WTC11 (cell line): ENCODE results near the gene TEX54. TPM values are rescaled to one million over a fixed set of nuclear protein-coding genes. Genes with fewer than 3 reads are reported as not detected.
A peak's percentile ranks its signal among the peaks of the same experiment; 100 is the strongest.
"Not testable (repeated sequence)": the region's sequence is repeated elsewhere in the genome, so short reads cannot be mapped to it uniquely, and the experiment has no call there.

Experiments used
- ATAC-seq: fragments of 200-7000 bp; cut with Tn5 transposase; 2 replicates; pipeline ENCODE4 v1.10.0; 2021; ENCODE audit warnings: mild to moderate bottlenecking, moderate library complexity
- CTCF ChIA-PET: fragments of 300-600 bp; sonication (Branson Sonifier 250); formaldehyde crosslinking; loops from one replicate; lab custom pipeline; 2021; ENCODE audit warnings: antibody characterized with exemption; lab: Charles Lee
- POLR2A ChIA-PET: fragments of 350-600 bp; sonication (Branson Sonifier 250); formaldehyde crosslinking; loops from one replicate; lab custom pipeline; 2021; ENCODE audit warnings: antibody characterized with exemption; lab: Charles Lee
- DNase-seq: peaks from one replicate; pipeline ENCODE4 v3.0.0; 2021; ENCODE audit warnings: low spot score
- H3K27ac Mint-ChIP-seq: 2 replicates; pipeline ENCODE4 v1.8.0; 2021; ENCODE audit warnings: mixed read lengths
- H3K27me3 Mint-ChIP-seq: 2 replicates; pipeline ENCODE4 v1.8.0; 2021; ENCODE audit warnings: low read depth, mild to moderate bottlenecking, moderate library complexity, mixed read lengths
- H3K36me3 Mint-ChIP-seq: 2 replicates; pipeline ENCODE4 v1.8.0; 2021; ENCODE audit warnings: mixed read lengths
- H3K4me1 Mint-ChIP-seq: 2 replicates; pipeline ENCODE4 v1.8.0; 2022; ENCODE audit warnings: mixed read lengths
- H3K4me3 Mint-ChIP-seq: 2 replicates; pipeline ENCODE4 v1.8.0; 2021; ENCODE audit warnings: mild to moderate bottlenecking, moderate library complexity, mixed read lengths
- H3K9me3 Mint-ChIP-seq: 2 replicates; pipeline ENCODE4 v1.8.0; 2021; ENCODE audit warnings: mixed read lengths
- AFF4 ChIP-seq: sonication (generic); formaldehyde crosslinking; IDR thresholded peaks from 2 replicates; pipeline ENCODE4 v1.8.1; 2023; ENCODE audit warnings: mild to moderate bottlenecking, missing genetic modification reagents, borderline replicate concordance
- IRF2 ChIP-seq: sonication (generic); formaldehyde crosslinking; IDR thresholded peaks from 2 replicates; pipeline ENCODE4 v1.8.0; 2022; ENCODE audit warnings: low read depth, missing genetic modification reagents, borderline replicate concordance
- JUN ChIP-seq: sonication (generic); formaldehyde crosslinking; IDR thresholded peaks from 2 replicates; pipeline ENCODE4 v1.8.0; 2023; ENCODE audit warnings: mild to moderate bottlenecking, missing genetic modification reagents
- MXD4 ChIP-seq: fragments of 250-450 bp; sonication (Bioruptor Pico); IDR thresholded peaks from 2 replicates; pipeline ENCODE4 v1.8.0; 2021; ENCODE audit warnings: mild to moderate bottlenecking, moderate library complexity, borderline replicate concordance
- MYBL2 ChIP-seq: sonication (generic); formaldehyde crosslinking; IDR thresholded peaks from 2 replicates; pipeline ENCODE4 v1.8.1; 2023; ENCODE audit warnings: mild to moderate bottlenecking, moderate library complexity, missing genetic modification reagents
- PRDM15 ChIP-seq: sonication (generic); formaldehyde crosslinking; IDR thresholded peaks from 2 replicates; pipeline ENCODE4 v1.8.0; 2022; ENCODE audit warnings: missing genetic modification reagents
- TCF7 ChIP-seq: sonication (generic); formaldehyde crosslinking; IDR thresholded peaks from 2 replicates; pipeline ENCODE4 v1.8.0; 2022; ENCODE audit warnings: mild to moderate bottlenecking, low read depth, missing genetic modification reagents, moderate library complexity
- TEAD1 ChIP-seq: sonication (generic); formaldehyde crosslinking; IDR thresholded peaks from 2 replicates; pipeline ENCODE4 v1.8.0; 2022; ENCODE audit warnings: mild to moderate bottlenecking, missing genetic modification reagents
- ZNF138 ChIP-seq: sonication (generic); formaldehyde crosslinking; conservative IDR thresholded peaks from 2 replicates; pipeline ENCODE4 v1.8.1; 2022; ENCODE audit warnings: mild to moderate bottlenecking, moderate library complexity, missing genetic modification reagents
- ZNF219 ChIP-seq: sonication (generic); formaldehyde crosslinking; IDR thresholded peaks from 2 replicates; pipeline ENCODE4 v1.8.0; 2023; ENCODE audit warnings: missing genetic modification reagents, mild to moderate bottlenecking, borderline replicate concordance
- total RNA-seq: library from RNA; stranded (reverse); gene quantifications from 3 replicates; pipeline ENCODE4 v1.2.3, GENCODE V29; 2021
- TF ChIP-seq, protein P1 (sequence below): sonication (generic); formaldehyde crosslinking; conservative IDR thresholded peaks from 2 replicates; pipeline ENCODE4 v1.8.1; 2023; ENCODE audit warnings: mild to moderate bottlenecking, low read depth, missing genetic modification reagents, moderate library complexity
- TF ChIP-seq, protein P2 (sequence below): sonication (generic); formaldehyde crosslinking; IDR thresholded peaks from 2 replicates; pipeline ENCODE4 v1.8.1; 2023; ENCODE audit warnings: mild to moderate bottlenecking, missing genetic modification reagents
- TF ChIP-seq, protein P3 (sequence below): sonication (generic); formaldehyde crosslinking; IDR thresholded peaks from 2 replicates; pipeline ENCODE4 v1.8.1; 2023; ENCODE audit warnings: mild to moderate bottlenecking, missing genetic modification reagents, moderate library complexity
- TF ChIP-seq, protein P4 (sequence below): fragments of 250-450 bp; sonication (Bioruptor Pico); IDR thresholded peaks from 2 replicates; pipeline ENCODE4 v1.9.0; 2021; ENCODE audit warnings: mild to moderate bottlenecking

Gene TEX54
- total RNA-seq, 1 experiment from 2014 or later = not detected

DNA sequence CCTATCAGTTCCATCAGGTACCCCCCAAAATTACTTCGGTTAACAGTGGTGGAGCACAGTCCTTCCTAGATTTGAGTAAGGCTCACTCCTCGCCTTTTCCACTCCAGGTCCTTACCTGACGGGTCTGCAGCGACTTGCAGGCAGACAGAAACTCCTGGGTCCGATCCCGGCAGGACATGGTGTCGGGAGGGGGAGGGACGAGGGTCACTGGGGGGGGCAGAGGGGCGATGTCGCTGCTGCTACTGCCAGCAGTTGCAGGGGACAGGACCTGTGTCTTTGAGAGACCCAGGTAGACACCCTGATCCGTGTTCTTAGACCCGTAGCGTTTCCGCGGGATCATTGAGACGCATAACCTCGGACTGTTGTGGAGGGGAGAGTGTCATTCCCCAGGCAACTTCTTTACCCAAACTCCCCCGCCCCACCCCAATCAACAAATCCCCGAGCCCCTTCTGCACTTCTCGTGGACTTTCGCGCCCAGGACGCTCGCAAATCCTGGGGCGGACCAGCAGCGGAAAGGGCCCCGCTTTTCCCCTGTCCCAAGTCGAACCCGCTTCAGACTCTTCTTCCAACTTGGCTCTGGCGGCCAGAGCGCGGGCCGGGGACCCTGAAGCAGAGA is 1.6 kb downstream of the TEX54 start:
- Mint-ChIP-seq H3K27me3 (no peaks in the 10 kb centered on the region), H3K36me3 (peaks cover 35% of the 10 kb centered on the region), H3K27ac (peak overlapping the region; percentile 100), H3K9me3 (no peaks in the 10 kb centered on the region), H3K4me1 (peaks cover 16% of the 10 kb centered on the region), H3K4me3 (peak overlapping the region; percentile 100)
- peak; percentile 1 for ATAC-seq
- ChIA-PET POLR2A (interaction anchor here (0.5 to 2.4 kb wide), 11 partner anchors 10 to 104 kb away, joined by 3 to 35 read pairs (median 5); partner anchors contain the start of genes HNRNPUL2, NXF1 and TTC9C), CTCF (interaction anchor here (0.6 to 2.4 kb wide), 10 partner anchors 10 to 288 kb away, joined by 3 to 22 read pairs (median 6); partner anchors contain the start of genes HNRNPUL2 and TMEM179B)
- no peak for DNase-seq
- TF ChIP-seq PRDM15 (peak; percentile 99), MXD4 (no peak), AFF4 (no peak), TCF7 (CRISPR knock-in tag) (no peak)
- TF ChIP-seq, protein P1, sequence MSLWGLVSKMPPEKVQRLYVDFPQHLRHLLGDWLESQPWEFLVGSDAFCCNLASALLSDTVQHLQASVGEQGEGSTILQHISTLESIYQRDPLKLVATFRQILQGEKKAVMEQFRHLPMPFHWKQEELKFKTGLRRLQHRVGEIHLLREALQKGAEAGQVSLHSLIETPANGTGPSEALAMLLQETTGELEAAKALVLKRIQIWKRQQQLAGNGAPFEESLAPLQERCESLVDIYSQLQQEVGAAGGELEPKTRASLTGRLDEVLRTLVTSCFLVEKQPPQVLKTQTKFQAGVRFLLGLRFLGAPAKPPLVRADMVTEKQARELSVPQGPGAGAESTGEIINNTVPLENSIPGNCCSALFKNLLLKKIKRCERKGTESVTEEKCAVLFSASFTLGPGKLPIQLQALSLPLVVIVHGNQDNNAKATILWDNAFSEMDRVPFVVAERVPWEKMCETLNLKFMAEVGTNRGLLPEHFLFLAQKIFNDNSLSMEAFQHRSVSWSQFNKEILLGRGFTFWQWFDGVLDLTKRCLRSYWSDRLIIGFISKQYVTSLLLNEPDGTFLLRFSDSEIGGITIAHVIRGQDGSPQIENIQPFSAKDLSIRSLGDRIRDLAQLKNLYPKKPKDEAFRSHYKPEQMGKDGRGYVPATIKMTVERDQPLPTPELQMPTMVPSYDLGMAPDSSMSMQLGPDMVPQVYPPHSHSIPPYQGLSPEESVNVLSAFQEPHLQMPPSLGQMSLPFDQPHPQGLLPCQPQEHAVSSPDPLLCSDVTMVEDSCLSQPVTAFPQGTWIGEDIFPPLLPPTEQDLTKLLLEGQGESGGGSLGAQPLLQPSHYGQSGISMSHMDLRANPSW = no peak
- TF ChIP-seq, protein P2, sequence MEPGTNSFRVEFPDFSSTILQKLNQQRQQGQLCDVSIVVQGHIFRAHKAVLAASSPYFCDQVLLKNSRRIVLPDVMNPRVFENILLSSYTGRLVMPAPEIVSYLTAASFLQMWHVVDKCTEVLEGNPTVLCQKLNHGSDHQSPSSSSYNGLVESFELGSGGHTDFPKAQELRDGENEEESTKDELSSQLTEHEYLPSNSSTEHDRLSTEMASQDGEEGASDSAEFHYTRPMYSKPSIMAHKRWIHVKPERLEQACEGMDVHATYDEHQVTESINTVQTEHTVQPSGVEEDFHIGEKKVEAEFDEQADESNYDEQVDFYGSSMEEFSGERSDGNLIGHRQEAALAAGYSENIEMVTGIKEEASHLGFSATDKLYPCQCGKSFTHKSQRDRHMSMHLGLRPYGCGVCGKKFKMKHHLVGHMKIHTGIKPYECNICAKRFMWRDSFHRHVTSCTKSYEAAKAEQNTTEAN = no peak
- TF ChIP-seq, protein P3, sequence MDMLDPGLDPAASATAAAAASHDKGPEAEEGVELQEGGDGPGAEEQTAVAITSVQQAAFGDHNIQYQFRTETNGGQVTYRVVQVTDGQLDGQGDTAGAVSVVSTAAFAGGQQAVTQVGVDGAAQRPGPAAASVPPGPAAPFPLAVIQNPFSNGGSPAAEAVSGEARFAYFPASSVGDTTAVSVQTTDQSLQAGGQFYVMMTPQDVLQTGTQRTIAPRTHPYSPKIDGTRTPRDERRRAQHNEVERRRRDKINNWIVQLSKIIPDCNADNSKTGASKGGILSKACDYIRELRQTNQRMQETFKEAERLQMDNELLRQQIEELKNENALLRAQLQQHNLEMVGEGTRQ = no peak

- H3K27me3 Mint-ChIP-seq, H3K4me1 Mint-ChIP-seq, ATAC-seq, H3K4me3 Mint-ChIP-seq, CTCF ChIA-PET, DNase-seq, H3K27ac Mint-ChIP-seq, H3K9me3 Mint-ChIP-seq: not testable (repeated sequence)
- POLR2A ChIA-PET = interaction anchor here (1.1 kb wide), 1 partner anchor 22 kb away, joined by 3 read pairs; no protein-coding TSS in a partner anchor
- peaks cover 38% of the 10 kb centered on the region for H3K36me3 Mint-ChIP-seq
Observed at GRCh38 chr11:62828130-62828529, 4.5 kb downstream of the TEX54 start.

- Mint-ChIP-seq H3K4me3 (no peak overlapping the region), H3K27ac (no peak overlapping the region), H3K4me1 (no peaks in the 10 kb centered on the region), H3K27me3 (no peaks in the 10 kb centered on the region), H3K9me3 (no peaks in the 10 kb centered on the region), H3K36me3 (peaks cover 62% of the 10 kb centered on the region)
- ATAC-seq = no peak
- no peak for DNase-seq
- ChIA-PET POLR2A (interaction anchor here (0.6 to 0.7 kb wide), 2 partner anchors 10 to 42 kb away, joined by 3 to 6 read pairs; no protein-coding TSS in a partner anchor), CTCF (no interaction called here)
- TF ChIP-seq, protein P4, sequence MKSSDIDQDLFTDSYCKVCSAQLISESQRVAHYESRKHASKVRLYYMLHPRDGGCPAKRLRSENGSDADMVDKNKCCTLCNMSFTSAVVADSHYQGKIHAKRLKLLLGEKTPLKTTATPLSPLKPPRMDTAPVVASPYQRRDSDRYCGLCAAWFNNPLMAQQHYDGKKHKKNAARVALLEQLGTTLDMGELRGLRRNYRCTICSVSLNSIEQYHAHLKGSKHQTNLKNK = no peak
- TF ChIP-seq MYBL2 (CRISPR knock-in tag) (no peak), ZNF138 (no peak), TEAD1 (CRISPR knock-in tag) (no peak), IRF2 (no peak), JUN (CRISPR knock-in tag) (no peak), ZNF219 (CRISPR knock-in tag) (no peak)
- TF ChIP-seq, protein P2 = no peak
Observed at GRCh38 chr11:62823677-62824076, 9.0 kb downstream of the TEX54 start.
